Measurements from ENCODE around the gene CCDC134. TPM values are rescaled to one million over a fixed set of nuclear protein-coding genes. Genes with fewer than 3 reads are reported as not detected.
A peak's percentile ranks its signal among the peaks of the same experiment; 100 is the strongest.

Gene CCDC134
- total and polyA plus RNA-seq, 2 donors (not counting 3 experiments of a cell fraction or from before 2014, with no cell fraction given) = 4.5 to 8.4 TPM

DNA sequence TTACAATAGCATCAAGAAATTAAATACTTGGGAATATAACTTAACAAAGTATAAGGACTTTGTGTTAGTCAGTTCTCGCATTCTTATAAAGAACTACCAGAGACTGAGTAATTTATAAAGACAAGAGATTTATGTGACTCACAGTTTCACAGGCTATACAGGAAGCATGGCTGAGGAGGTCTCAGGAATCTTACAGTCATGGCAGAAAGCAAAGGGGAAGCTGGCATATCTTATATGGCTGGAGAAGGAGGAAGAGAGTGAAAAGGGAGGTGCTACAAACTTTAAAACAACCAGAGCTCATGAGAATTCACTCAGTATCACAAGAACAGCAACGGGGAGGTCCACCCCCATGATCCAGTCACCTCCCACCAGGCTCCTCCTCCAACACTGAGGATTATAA lies 32.0 kb upstream of the CCDC134 start:
- peaks cover 0 to 3% of the 10 kb centered on the region in 2 experiments for H3K27me3 ChIP-seq (ENCODE audit: control insufficient read depth in 2 of 2, insufficient read depth in 2 of 2, low read length in 2 of 2)
- H4K20me1 ChIP-seq (replicated peaks; ENCODE audit: control insufficient read depth, extremely low read depth, insufficient read depth, low read length) = no peaks in the 10 kb centered on the region
- no peaks in the 10 kb centered on the region for H3K79me2 ChIP-seq (ENCODE audit: control insufficient read depth, insufficient read depth, low read length)
- BruUV-seq (replicated peaks) = no TSS peak
- H3K4me1 ChIP-seq (ENCODE audit: control insufficient read depth, extremely low read depth, insufficient read depth, low read length) = peaks cover 4% of the 10 kb centered on the region
- POLR2A ChIA-PET = interaction anchor here (0.7 kb wide), 1 partner anchor 94 kb away, joined by 3 read pairs; no protein-coding TSS in a partner anchor
- H3K36me3 ChIP-seq (ENCODE audit: control insufficient read depth in 2 of 2, extremely low read depth in 1 of 2, insufficient read depth in 2 of 2, low read length in 2 of 2) = no peaks in the 10 kb centered on the region
- peak; percentile 85 for FAIRE-seq
- H3K9ac ChIP-seq (replicated peaks; ENCODE audit: extremely low read depth, insufficient read depth, low read length) = no peak overlapping the region
- intact Hi-C loops (cut with micrococcal nuclease) = no loop called here
- H3K9me3 ChIP-seq (replicated peaks; ENCODE audit: control insufficient read depth, insufficient read depth, low read length) = no peaks in the 10 kb centered on the region
- peak overlapping the region; percentile 89 for H2AFZ ChIP-seq (ENCODE audit: low read depth, low read length)
- peak overlapping the region; percentile 15 for H3K27ac ChIP-seq (ENCODE audit: insufficient read depth, low read depth, low read length)
- TF ChIP-seq FOS (IDR thresholded peaks at IDR 0.05; ENCODE audit: borderline replicate concordance, insufficient read depth, low read length) = peak; percentile 59
- TF ChIP-seq JUN (IDR thresholded peaks at IDR 0.05; ENCODE audit: borderline replicate concordance, insufficient read depth, insufficient read length, low read depth) = peak; percentile 37
- no peak for TF ChIP-seq POLR2A (IDR thresholded peaks at IDR 0.05; ENCODE audit: low read depth, low read length)
- TF ChIP-seq, protein P1, sequence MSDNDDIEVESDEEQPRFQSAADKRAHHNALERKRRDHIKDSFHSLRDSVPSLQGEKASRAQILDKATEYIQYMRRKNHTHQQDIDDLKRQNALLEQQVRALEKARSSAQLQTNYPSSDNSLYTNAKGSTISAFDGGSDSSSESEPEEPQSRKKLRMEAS (IDR thresholded peaks at IDR 0.05; ENCODE audit: insufficient read depth, insufficient read length) = no peak
- no peak for TF ChIP-seq GATA2 (IDR thresholded peaks at IDR 0.05; ENCODE audit: insufficient read depth, insufficient read length, low read depth, low read length)
- dilution Hi-C loops (cut with MboI; ENCODE audit: extremely low pct_ligation_motif_present, low sequenced_read_pairs) = no loop called here
- CTCF ChIA-PET = interaction anchor here (0.8 to 3.1 kb wide), 4 partner anchors 16 to 32 kb away, joined by 4 to 23 read pairs (median 6); partner anchors contain the start of gene CCDC134
- peak; percentile 59 for DNase-seq (ENCODE audit: low read depth, low spot score)
- H3K4me3 ChIP-seq (replicated peaks in 1 of 3; ENCODE audit: insufficient read depth in 1 of 3, low read depth in 1 of 3, low read length in 3 of 3) = no peak overlapping the region
- peak overlapping the region; percentile 8 for H3K4me2 ChIP-seq (ENCODE audit: insufficient read depth, low read length)
- H3K9me1 ChIP-seq (replicated peaks; ENCODE audit: control insufficient read depth, extremely low read depth, insufficient read depth, low read length) = no peaks in the 10 kb centered on the region

GRCh38 chr22:41770715-41771468 lies 29.6 kb upstream of the CCDC134 start:
- no peaks in the 10 kb centered on the region for H3K9me3 ChIP-seq (replicated peaks; ENCODE audit: control insufficient read depth, insufficient read depth, low read length)
- H3K4me1 ChIP-seq (ENCODE audit: control insufficient read depth, extremely low read depth, insufficient read depth, low read length) = peaks cover 4% of the 10 kb centered on the region
- no peaks in the 10 kb centered on the region for H3K79me2 ChIP-seq (ENCODE audit: control insufficient read depth, insufficient read depth, low read length)
- CTCF ChIA-PET = interaction anchor here (0.7 to 1.5 kb wide), 4 partner anchors 12 to 170 kb away, joined by 3 to 5 read pairs (median 4); no protein-coding TSS in a partner anchor
- H3K4me3 ChIP-seq (replicated peaks in 1 of 3; ENCODE audit: insufficient read depth in 1 of 3, low read depth in 1 of 3, low read length in 3 of 3) = no peak overlapping the region
- no peak overlapping the region for H3K4me2 ChIP-seq (ENCODE audit: insufficient read depth, low read length)
- intact Hi-C loops (cut with micrococcal nuclease) = no loop called here
- BruUV-seq (replicated peaks) = no TSS peak
- DNase-seq (ENCODE audit: low read depth, low spot score) (no peak), FAIRE-seq (no peak)
- POLR2A ChIA-PET = no interaction called here
- no peaks in the 10 kb centered on the region for H3K36me3 ChIP-seq (ENCODE audit: control insufficient read depth in 2 of 2, extremely low read depth in 1 of 2, insufficient read depth in 2 of 2, low read length in 2 of 2)
- H2AFZ ChIP-seq (ENCODE audit: low read depth, low read length) = no peak overlapping the region
- H4K20me1 ChIP-seq (replicated peaks; ENCODE audit: control insufficient read depth, extremely low read depth, insufficient read depth, low read length) = no peaks in the 10 kb centered on the region
- dilution Hi-C loops (cut with MboI; ENCODE audit: extremely low pct_ligation_motif_present, low sequenced_read_pairs) = no loop called here
- TF ChIP-seq, protein P2, sequence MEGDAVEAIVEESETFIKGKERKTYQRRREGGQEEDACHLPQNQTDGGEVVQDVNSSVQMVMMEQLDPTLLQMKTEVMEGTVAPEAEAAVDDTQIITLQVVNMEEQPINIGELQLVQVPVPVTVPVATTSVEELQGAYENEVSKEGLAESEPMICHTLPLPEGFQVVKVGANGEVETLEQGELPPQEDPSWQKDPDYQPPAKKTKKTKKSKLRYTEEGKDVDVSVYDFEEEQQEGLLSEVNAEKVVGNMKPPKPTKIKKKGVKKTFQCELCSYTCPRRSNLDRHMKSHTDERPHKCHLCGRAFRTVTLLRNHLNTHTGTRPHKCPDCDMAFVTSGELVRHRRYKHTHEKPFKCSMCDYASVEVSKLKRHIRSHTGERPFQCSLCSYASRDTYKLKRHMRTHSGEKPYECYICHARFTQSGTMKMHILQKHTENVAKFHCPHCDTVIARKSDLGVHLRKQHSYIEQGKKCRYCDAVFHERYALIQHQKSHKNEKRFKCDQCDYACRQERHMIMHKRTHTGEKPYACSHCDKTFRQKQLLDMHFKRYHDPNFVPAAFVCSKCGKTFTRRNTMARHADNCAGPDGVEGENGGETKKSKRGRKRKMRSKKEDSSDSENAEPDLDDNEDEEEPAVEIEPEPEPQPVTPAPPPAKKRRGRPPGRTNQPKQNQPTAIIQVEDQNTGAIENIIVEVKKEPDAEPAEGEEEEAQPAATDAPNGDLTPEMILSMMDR (IDR thresholded peaks at IDR 0.05; ENCODE audit: extremely low read depth in 1 of 2, insufficient read depth in 1 of 2, low read depth in 1 of 2, low read length in 2 of 2) = no peak
- TF ChIP-seq JUN (IDR thresholded peaks at IDR 0.05; ENCODE audit: borderline replicate concordance, insufficient read depth, insufficient read length, low read depth) = no peak
- TF ChIP-seq FOS (IDR thresholded peaks at IDR 0.05; ENCODE audit: borderline replicate concordance, insufficient read depth, low read length) = no peak
- no peak for TF ChIP-seq GATA2 (IDR thresholded peaks at IDR 0.05; ENCODE audit: insufficient read depth, insufficient read length, low read depth, low read length)
- TF ChIP-seq POLR2AphosphoS5 (IDR thresholded peaks at IDR 0.05; ENCODE audit: insufficient read depth, low read depth, low read length) = no peak
- no peak for TF ChIP-seq MYC (IDR thresholded peaks at IDR 0.05; ENCODE audit: low read depth, low read length)
- no peak for TF ChIP-seq EZH2 (IDR thresholded peaks at IDR 0.05; ENCODE audit: borderline replicate concordance, low read depth, low read length, severe bottlenecking)
- TF ChIP-seq, protein P1 (IDR thresholded peaks at IDR 0.05; ENCODE audit: insufficient read depth, insufficient read length) = no peak
- TF ChIP-seq POLR2A (IDR thresholded peaks at IDR 0.05; ENCODE audit: low read depth, low read length) = no peak
- H3K9ac ChIP-seq (replicated peaks; ENCODE audit: extremely low read depth, insufficient read depth, low read length) = no peak overlapping the region
- no peak overlapping the region for H3K27ac ChIP-seq (ENCODE audit: insufficient read depth, low read depth, low read length)
- H3K9me1 ChIP-seq (replicated peaks; ENCODE audit: control insufficient read depth, extremely low read depth, insufficient read depth, low read length) = no peaks in the 10 kb centered on the region
- H3K27me3 ChIP-seq (ENCODE audit: control insufficient read depth in 2 of 2, insufficient read depth in 2 of 2, low read length in 2 of 2) = no peaks in the 10 kb centered on the region
